IMR-90 (cell line): ENCODE data around the gene CHML.

Source experiments
- BHLHE40 ChIP-seq: fragments of 150-350 bp; IDR thresholded peaks from 2 replicates; pipeline ENCODE4 v1.6.1; 2016; ENCODE audit warnings: mild to moderate bottlenecking, low read depth, low read length
- CHD1 ChIP-seq: IDR thresholded peaks from 2 replicates; pipeline ENCODE4 v1.6.1; 2012; ENCODE audit warnings: low read depth, low read length, improper control_type of control experiment
- MAFK ChIP-seq: IDR thresholded peaks from 2 replicates; pipeline ENCODE4 v1.6.1; 2012; ENCODE audit warnings: low read depth, low read length, improper control_type of control experiment
- MXI1 ChIP-seq: IDR thresholded peaks from 2 replicates; pipeline ENCODE4 v1.6.1; 2012; ENCODE audit warnings: low read depth, mild to moderate bottlenecking, low read length, moderate library complexity, borderline replicate concordance
- POLR2A ChIP-seq: IDR thresholded peaks from 2 replicates; pipeline ENCODE4 v1.6.1; 2012; ENCODE audit warnings: mild to moderate bottlenecking, low read depth, low read length
- RAD21 ChIP-seq: IDR thresholded peaks from 2 replicates; pipeline ENCODE4 v1.6.1; 2012; ENCODE audit warnings: low read length, improper control_type of control experiment
- RCOR1 ChIP-seq: IDR thresholded peaks from 2 replicates; pipeline ENCODE4 v1.6.1; 2012; ENCODE audit warnings: mild to moderate bottlenecking, low read length, improper control_type of control experiment; ENCODE audit not compliant: insufficient replicate concordance
- RFX5 ChIP-seq: IDR thresholded peaks from 2 replicates; pipeline ENCODE4 v1.8.0; 2012; ENCODE audit warnings: low read depth, mild to moderate bottlenecking, low read length, moderate library complexity
- TF ChIP-seq, protein P1 (sequence below): conservative IDR thresholded peaks from 2 replicates; pipeline ENCODE4 v1.5.1; 2012; ENCODE audit warnings: mild to moderate bottlenecking, low read depth, low read length, improper control_type of control experiment
- TF ChIP-seq, protein P2 (sequence below): fragments of 150-350 bp; IDR thresholded peaks from 2 replicates; pipeline ENCODE4 v1.6.1; 2016; ENCODE audit warnings: low read depth, mild to moderate bottlenecking, low read length, moderate library complexity, borderline replicate concordance
- TF ChIP-seq, protein P3 (sequence below): fragments of 150-350 bp; IDR thresholded peaks from 2 replicates; pipeline ENCODE4 v1.6.1; 2017; ENCODE audit warnings: mild to moderate bottlenecking, antibody characterized with exemption, low read length, low read depth

DNA sequence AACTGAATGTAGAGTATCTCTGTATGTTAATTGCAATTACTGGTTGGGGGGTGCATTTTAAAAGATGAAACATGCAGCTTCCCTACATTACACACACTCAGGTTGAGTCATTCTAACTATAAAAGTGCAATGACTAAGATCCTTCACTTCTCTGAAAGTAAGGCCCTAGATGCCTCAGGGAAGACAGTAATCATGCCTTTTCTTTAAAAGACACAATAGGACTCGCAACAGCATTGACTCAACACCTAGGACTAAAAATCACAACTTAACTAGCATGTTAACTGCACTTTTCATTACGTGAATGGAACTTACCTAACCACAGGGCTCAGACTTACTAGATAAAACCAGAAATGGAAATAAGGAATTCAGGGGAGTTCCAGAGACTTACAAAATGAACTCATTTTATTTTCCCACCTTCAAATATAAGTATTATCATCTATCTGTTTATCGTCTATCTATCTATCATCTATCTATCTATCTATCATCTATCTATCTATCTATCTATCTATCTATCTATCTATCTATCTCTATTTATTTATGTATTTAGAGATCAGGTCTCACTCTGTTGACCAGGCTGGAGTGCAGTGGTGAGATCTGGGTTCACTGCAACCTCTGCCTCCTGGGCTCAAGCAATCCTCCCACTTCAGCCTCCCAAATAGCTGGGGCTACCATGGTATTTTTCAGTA is 47.8 kb downstream of the CHML start:
- TF ChIP-seq, protein P1, sequence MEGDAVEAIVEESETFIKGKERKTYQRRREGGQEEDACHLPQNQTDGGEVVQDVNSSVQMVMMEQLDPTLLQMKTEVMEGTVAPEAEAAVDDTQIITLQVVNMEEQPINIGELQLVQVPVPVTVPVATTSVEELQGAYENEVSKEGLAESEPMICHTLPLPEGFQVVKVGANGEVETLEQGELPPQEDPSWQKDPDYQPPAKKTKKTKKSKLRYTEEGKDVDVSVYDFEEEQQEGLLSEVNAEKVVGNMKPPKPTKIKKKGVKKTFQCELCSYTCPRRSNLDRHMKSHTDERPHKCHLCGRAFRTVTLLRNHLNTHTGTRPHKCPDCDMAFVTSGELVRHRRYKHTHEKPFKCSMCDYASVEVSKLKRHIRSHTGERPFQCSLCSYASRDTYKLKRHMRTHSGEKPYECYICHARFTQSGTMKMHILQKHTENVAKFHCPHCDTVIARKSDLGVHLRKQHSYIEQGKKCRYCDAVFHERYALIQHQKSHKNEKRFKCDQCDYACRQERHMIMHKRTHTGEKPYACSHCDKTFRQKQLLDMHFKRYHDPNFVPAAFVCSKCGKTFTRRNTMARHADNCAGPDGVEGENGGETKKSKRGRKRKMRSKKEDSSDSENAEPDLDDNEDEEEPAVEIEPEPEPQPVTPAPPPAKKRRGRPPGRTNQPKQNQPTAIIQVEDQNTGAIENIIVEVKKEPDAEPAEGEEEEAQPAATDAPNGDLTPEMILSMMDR, result no peak
- TF ChIP-seq CHD1 (no peak), POLR2A (no peak), BHLHE40 (no peak), RFX5 (no peak), MAFK (no peak), MXI1 (no peak), RCOR1 (no peak), RAD21 (no peak)
- TF ChIP-seq, protein P2, sequence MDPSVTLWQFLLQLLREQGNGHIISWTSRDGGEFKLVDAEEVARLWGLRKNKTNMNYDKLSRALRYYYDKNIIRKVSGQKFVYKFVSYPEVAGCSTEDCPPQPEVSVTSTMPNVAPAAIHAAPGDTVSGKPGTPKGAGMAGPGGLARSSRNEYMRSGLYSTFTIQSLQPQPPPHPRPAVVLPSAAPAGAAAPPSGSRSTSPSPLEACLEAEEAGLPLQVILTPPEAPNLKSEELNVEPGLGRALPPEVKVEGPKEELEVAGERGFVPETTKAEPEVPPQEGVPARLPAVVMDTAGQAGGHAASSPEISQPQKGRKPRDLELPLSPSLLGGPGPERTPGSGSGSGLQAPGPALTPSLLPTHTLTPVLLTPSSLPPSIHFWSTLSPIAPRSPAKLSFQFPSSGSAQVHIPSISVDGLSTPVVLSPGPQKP, result no peak
- TF ChIP-seq, protein P3, sequence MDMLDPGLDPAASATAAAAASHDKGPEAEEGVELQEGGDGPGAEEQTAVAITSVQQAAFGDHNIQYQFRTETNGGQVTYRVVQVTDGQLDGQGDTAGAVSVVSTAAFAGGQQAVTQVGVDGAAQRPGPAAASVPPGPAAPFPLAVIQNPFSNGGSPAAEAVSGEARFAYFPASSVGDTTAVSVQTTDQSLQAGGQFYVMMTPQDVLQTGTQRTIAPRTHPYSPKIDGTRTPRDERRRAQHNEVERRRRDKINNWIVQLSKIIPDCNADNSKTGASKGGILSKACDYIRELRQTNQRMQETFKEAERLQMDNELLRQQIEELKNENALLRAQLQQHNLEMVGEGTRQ, result no peak
